ENCODE data around the gene CATSPERB. TPM values are rescaled to one million over a fixed set of nuclear protein-coding genes. Genes with fewer than 3 reads are reported as not detected.

Gene CATSPERB
- total and polyA plus RNA-seq, 2 experiments from 2014 or later = 0.27 to 0.38 TPM

DNA sequence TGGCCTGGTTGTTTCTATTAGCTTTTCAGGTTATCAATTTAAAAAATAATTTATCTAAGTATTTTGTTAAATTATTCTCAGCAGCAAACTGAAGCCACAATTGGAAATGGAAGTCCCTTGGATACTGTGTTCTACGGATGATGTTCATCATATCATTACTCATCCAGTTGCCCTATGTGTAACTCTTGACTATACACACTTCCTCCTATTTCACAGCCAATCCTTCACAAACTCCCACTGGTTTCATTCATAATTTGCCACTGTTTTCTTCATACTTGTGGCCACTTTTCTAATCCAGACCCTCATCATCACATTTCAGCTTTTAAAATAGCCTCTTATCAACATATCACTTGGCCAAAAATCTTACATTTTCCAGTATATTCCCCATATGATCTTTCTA lies 84.0 kb downstream of the CATSPERB start:
- peaks cover 3% of the 10 kb centered on the region; the same call in 1 of the 2 replicates for H3K4me1 ChIP-seq (ENCODE audit: insufficient read depth)
- no peak overlapping the region for H3K27ac Mint-ChIP-seq

DNA sequence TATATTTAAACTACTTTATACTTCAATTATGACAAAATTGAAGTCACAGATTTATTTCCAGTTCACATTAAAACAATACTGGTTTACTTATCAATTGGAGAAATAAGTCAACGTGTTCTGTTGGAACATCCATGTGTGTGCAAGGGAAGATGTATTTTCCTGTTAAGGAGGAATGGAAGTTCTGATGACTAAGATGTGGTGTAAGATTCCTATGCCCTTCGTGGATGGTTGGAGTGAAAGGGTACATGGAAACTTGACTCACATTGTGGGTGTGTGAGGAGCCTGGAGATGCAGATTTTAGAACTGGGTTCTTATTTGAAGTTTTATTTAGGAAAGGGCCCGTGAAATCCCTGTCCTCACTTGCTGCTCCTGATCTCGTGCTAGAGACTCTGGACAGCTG lies 95.3 kb downstream of the CATSPERB start:
- 0 out of 3 replicates have a peak, but pooled peaks cover 2% of the 10 kb centered on the region for H3K4me1 Mint-ChIP-seq
- H3K36me3 Mint-ChIP-seq (ENCODE audit: low read depth) = no peaks in the 10 kb centered on the region; the same call in 2 of the 3 replicates
- Histone ChIP-seq H2AFZ (no peak overlapping the region), H3K4me1 (ENCODE audit: insufficient read depth) (no peaks in the 10 kb centered on the region), H3K9me2 (ENCODE audit: insufficient read depth) (no peaks in the 10 kb centered on the region), H3K4me3 (no peak overlapping the region), H3K27ac (ENCODE audit: low read depth) (no peak overlapping the region), H3F3A (replicated peaks; ENCODE audit: low read depth) (no peaks in the 10 kb centered on the region), H4K20me1 (replicated peaks; ENCODE audit: insufficient read depth) (no peaks in the 10 kb centered on the region), H3K79me2 (replicated peaks; ENCODE audit: insufficient read depth) (no peaks in the 10 kb centered on the region), H3K36me3 (ENCODE audit: insufficient read depth) (no peaks in the 10 kb centered on the region), H3K4me2 (no peak overlapping the region), H3K27me3 (ENCODE audit: insufficient read depth) (no peaks in the 10 kb centered on the region)
- ATAC-seq (no peak), DNase-seq (ENCODE audit: low spot score) (no peak)
- H3K9me3 Mint-ChIP-seq = 0 out of 3 replicates have a peak, but pooled peaks cover 2% of the 10 kb centered on the region
- H3K27ac Mint-ChIP-seq = no peak overlapping the region
- H3K4me3 Mint-ChIP-seq = no peak overlapping the region
- H3K27me3 Mint-ChIP-seq (ENCODE audit: insufficient read depth, low read depth, poor library complexity) = no peaks in the 10 kb centered on the region
- TF ChIP-seq CREB1 (CRISPR knock-in tag; IDR thresholded peaks at IDR 0.05; ENCODE audit: low read depth) (no peak), EZH2phosphoT487 (IDR thresholded peaks at IDR 0.05; ENCODE audit: unreplicated experiment) (no peak), JUNB (IDR thresholded peaks at IDR 0.05; ENCODE audit: unreplicated experiment) (no peak), ZNF114 (CRISPR knock-in tag; IDR thresholded peaks at IDR 0.05) (no peak), STAT1 (IDR thresholded peaks at IDR 0.05; ENCODE audit: unreplicated experiment) (no peak)
- TF ChIP-seq, protein P1, sequence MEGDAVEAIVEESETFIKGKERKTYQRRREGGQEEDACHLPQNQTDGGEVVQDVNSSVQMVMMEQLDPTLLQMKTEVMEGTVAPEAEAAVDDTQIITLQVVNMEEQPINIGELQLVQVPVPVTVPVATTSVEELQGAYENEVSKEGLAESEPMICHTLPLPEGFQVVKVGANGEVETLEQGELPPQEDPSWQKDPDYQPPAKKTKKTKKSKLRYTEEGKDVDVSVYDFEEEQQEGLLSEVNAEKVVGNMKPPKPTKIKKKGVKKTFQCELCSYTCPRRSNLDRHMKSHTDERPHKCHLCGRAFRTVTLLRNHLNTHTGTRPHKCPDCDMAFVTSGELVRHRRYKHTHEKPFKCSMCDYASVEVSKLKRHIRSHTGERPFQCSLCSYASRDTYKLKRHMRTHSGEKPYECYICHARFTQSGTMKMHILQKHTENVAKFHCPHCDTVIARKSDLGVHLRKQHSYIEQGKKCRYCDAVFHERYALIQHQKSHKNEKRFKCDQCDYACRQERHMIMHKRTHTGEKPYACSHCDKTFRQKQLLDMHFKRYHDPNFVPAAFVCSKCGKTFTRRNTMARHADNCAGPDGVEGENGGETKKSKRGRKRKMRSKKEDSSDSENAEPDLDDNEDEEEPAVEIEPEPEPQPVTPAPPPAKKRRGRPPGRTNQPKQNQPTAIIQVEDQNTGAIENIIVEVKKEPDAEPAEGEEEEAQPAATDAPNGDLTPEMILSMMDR (conservative IDR thresholded peaks at IDR 0.05; ENCODE audit: low read depth in 2 of 2) = no peak

More for the DNA sequence above, 84.0 kb downstream of the CATSPERB start:
- DNase-seq (ENCODE audit: low spot score) (no peak), ATAC-seq (no peak)
- H3K27me3 ChIP-seq (ENCODE audit: insufficient read depth) = no peaks in the 10 kb centered on the region
- Mint-ChIP-seq H3K9me3 (peaks cover 6% of the 10 kb centered on the region), H3K27me3 (ENCODE audit: insufficient read depth, low read depth, poor library complexity) (no peaks in the 10 kb centered on the region), H3K4me3 (no peak overlapping the region), H3K4me1 (peaks cover 6% of the 10 kb centered on the region), H3K36me3 (ENCODE audit: low read depth) (peaks cover 4% of the 10 kb centered on the region)
- H3K36me3 ChIP-seq (ENCODE audit: insufficient read depth) = no peaks in the 10 kb centered on the region
- H3K27ac ChIP-seq (ENCODE audit: low read depth) = no peak overlapping the region
- H3F3A ChIP-seq (replicated peaks; ENCODE audit: low read depth) = no peaks in the 10 kb centered on the region
- H3K79me2 ChIP-seq (replicated peaks; ENCODE audit: insufficient read depth) = no peaks in the 10 kb centered on the region
- H3K9me2 ChIP-seq (ENCODE audit: insufficient read depth) = no peaks in the 10 kb centered on the region
- H4K20me1 ChIP-seq (replicated peaks; ENCODE audit: insufficient read depth) = no peaks in the 10 kb centered on the region
- H3K4me2 ChIP-seq = no peak overlapping the region
- H3K4me3 ChIP-seq = no peak overlapping the region
- TF ChIP-seq, protein P2, sequence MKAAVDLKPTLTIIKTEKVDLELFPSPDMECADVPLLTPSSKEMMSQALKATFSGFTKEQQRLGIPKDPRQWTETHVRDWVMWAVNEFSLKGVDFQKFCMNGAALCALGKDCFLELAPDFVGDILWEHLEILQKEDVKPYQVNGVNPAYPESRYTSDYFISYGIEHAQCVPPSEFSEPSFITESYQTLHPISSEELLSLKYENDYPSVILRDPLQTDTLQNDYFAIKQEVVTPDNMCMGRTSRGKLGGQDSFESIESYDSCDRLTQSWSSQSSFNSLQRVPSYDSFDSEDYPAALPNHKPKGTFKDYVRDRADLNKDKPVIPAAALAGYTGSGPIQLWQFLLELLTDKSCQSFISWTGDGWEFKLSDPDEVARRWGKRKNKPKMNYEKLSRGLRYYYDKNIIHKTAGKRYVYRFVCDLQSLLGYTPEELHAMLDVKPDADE (IDR thresholded peaks at IDR 0.05) = no peak
- no peak for TF ChIP-seq EZH2 (IDR thresholded peaks at IDR 0.05; ENCODE audit: low read depth, unreplicated experiment)
- TF ChIP-seq EZH2phosphoT487 (IDR thresholded peaks at IDR 0.05; ENCODE audit: unreplicated experiment) = no peak
- TF ChIP-seq, protein P1 (conservative IDR thresholded peaks at IDR 0.05; ENCODE audit: low read depth in 2 of 2) = no peak
- TF ChIP-seq JUNB (IDR thresholded peaks at IDR 0.05; ENCODE audit: unreplicated experiment) = no peak
- H2AFZ ChIP-seq = no peak overlapping the region

All from GM23338 (cell line).